GM21390 (cell line): Measurements from ENCODE around the gene ZNF789.

Experiments
- ATAC-seq: cut with Tn5 transposase; IDR thresholded peaks from one replicate; pipeline ENCODE4 v1.9.1; 2021; ENCODE audit not compliant: unreplicated experiment

The ZNF789 gene

GRCh38 chr7:99457650-99458493 lies 14.8 kb upstream of the ZNF789 start:
- no peak for ATAC-seq

GRCh38 chr7:99459087-99459486 lies 13.6 kb upstream of the ZNF789 start:
- no peak for ATAC-seq

GRCh38 chr7:99460651-99461050 lies 12.0 kb upstream of the ZNF789 start:
- ATAC-seq, result no peak

DNA sequence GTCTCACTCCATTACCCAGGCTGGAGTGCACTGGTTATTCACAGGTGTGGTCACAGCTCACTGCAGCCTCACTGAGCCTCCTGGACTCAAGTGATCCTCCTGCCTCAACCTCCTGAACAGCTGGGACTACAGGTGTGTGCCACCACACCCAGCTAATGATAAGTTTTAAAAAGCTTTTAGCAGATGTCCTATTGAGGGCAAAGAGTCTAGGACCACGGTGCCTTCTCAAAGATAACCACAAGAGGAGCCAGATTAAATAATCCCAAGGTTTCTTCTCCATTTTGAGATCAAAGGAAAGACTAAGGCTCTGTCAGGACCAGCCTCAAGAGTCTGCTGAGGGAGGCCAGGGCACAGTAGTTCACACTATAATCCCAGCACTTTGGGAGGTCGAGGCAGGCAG lies 11.5 kb upstream of the ZNF789 start:
- ATAC-seq, result no peak

GRCh38 chr7:99465421-99465768 lies 7.3 kb upstream of the ZNF789 start:
- ATAC-seq, result no peak

DNA sequence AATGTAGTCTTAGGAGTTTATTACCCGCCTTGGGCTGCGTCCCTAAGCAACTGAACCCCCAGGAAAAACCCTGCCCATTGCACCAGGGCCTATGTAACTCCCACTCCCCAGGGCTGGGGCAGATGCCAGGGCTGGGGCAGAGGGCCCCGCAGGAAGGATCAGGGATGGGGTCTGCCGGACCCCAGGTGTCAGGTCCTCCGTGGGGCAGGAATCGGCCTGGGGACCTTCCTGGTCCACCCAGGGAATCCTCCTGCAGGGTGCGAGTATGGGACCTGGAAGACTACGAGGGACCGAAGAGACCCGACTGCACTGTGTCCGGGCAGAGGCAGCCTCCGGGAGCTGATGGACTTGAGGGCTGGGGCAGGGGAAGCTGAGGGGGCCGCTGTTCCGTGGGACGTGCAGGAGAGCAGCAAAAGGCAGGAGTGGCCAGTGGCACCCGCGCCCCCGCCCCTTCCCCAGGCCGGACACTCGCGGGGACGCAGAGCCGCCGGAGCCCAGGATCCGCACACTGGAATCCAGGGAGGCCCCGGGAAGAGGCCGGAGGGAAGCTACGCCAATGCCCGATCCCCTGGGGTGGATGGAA lies 4.3 kb upstream of the ZNF789 start:
- no peak for ATAC-seq

GRCh38 chr7:99469381-99470065 lies 3.2 kb upstream of the ZNF789 start:
- ATAC-seq, result no peak

DNA sequence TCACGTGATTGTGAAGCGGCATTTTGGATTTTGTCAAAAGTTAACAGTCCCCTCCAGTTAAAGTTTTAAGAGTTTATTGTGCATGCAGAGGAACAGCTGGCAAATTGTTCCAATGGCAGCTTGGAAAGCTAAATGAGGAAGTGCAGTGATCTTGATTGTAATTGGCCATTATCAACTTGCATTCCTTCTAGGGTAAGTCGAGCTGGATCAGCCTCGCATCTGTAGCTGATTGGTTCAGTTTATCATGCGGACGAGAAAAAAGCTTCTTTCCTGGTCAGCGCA lies 566 bp downstream of the ZNF789 start:
- no peak for ATAC-seq

GRCh38 chr7:99476107-99476506 lies 3.4 kb downstream of the ZNF789 start:
- ATAC-seq, result no peak

DNA sequence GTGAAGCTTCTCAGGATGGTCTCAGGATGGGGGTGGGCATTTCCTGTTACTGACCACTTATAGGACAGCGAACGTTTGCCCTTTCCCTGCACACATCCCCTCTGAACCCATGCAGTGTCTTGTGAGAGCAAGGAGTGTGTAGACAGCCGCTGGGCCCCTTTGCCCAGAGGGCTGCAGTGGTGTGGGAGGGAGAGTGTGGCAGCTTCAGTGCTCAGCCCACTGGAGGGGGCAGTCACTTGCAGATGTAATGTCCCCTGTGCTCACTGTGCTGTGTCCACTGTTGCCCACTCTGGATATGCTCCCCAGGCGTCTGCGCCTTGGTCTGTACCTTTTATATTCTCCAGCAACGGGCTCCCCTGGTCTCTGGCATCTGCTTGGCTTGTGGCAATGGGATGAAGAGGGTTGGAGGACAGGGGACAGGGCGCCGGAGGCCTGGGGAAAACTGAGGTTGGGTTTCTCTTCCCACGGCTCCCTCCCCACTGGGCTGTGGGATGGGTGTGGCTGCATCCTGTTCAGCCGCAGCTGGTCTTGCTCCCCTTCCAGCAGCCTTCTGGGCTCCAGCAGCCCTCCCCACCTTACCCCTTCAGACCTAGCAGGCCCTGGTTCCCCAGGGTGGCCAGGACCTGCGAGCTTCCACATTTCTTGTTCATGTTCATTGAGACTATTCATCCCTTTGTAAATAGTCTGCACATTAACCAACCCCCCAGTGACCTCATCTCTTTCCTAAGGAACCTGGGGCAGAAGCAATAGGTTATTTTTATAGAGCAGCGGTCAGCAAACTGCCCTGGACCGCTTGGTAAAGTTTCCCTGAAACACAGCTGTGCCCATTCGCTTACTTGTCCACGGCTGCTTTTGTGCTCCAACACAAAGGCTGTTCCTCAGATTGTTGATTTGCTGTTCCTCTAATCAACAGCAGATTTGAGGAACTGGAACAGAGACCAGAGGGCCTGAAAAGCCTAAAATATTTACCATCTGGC lies 6.1 kb downstream of the ZNF789 start:
- ATAC-seq, result no peak

DNA sequence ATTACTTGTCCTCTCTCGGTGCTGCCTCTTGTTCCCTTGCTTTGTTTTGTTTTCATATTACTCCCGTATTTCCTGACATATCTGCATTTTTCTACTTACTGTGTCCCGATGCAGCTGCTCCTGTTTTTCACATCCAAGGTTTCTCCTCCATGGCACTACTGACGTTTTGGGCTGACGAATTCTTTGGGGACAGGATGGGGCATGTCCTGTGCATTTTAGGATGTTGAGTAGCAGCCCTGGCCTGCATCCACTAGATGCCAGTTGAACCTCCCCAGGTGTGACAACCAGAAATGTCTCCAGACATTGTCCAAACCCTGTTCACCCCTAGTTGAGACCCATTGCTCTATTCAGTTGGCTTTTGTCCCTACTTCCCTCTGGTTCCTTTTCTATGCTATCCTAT lies 12.4 kb downstream of the ZNF789 start:
- ATAC-seq, result no peak

- no peak for ATAC-seq
Observed at GRCh38 chr7:99489235-99489634, 16.5 kb downstream of the ZNF789 start.

DNA sequence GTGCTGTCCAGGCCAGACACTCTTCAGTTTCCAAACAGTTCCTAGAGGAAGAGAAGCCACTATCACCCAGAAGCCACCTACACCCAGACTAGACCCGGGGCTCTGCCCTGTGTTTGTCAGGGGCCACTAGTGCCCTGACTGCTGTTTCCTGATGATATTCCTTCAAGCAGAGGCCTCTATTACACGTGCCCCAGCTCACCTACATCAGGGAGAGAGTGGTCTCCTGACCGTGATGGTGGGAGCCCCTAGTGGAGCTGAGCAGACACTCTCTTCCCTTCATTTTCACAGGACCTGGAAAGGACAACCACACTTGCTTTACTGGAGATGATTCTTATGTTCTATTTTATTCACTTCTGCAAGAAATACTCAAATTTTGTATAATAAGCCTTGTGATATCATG lies 18.2 kb downstream of the ZNF789 start:
- no peak for ATAC-seq

GRCh38 chr7:99493823-99494222 lies 21.1 kb downstream of the ZNF789 start:
- ATAC-seq, result no peak

- ATAC-seq, result no peak
Observed at GRCh38 chr7:99497766-99498545, 25.3 kb downstream of the ZNF789 start.

DNA sequence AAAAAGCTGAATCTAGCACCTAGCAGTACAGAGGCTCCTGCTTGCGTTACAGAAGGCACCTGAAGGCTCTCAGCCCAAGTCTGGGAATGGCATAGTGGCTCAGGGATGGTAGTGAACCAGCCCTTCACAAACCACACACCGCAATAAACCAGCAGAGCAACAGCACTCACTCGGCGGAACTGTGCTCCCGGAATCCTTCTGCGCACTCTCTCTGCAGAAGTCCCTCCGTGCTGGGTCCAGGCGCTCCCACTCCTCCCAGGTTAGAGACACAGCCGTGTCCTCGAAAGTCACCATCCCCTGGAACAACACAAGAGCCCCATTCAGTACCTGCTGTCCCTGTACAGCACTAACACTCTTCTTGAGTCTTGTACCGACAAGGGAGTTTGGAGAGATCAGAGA lies 25.9 kb downstream of the ZNF789 start:
- ATAC-seq, result no peak

DNA sequence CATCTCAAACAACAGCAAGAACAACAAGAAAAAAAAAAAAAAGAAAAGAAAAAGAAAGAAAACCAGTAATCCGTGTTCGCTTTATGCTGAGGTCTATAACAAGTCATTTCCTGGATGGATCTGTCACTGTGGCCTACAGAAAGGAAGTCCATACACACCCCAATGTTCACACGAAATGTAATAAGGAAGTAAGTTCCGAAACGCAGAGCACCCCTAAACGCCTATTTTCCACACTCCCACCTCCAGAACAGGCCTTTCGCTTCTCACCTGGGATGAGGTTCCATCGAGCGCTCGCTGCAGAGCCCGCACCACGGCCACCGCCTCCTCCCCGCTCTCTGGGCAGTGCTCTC lies 26.7 kb downstream of the ZNF789 start:
- ATAC-seq, result peak; percentile 5

- peak; percentile 51 for ATAC-seq
Observed at GRCh38 chr7:99499721-99500636, 27.3 kb downstream of the ZNF789 start, which contains the start of gene ZNF394. Gene ZNF394, minus strand, starts transcription at chr7:99500281. Its CDS starts 188 bp downstream, at chr7:99500093.

GRCh38 chr7:99500637-99501009 lies 27.9 kb downstream of the ZNF789 start:
- no peak for ATAC-seq
